ENCODE data around the gene KRTAP10-12. TPM values are rescaled to one million over a fixed set of nuclear protein-coding genes. Genes with fewer than 3 reads are reported as not detected.

Gene KRTAP10-12
- total RNA-seq, 1 experiment from 2014 or later, result not detected

DNA sequence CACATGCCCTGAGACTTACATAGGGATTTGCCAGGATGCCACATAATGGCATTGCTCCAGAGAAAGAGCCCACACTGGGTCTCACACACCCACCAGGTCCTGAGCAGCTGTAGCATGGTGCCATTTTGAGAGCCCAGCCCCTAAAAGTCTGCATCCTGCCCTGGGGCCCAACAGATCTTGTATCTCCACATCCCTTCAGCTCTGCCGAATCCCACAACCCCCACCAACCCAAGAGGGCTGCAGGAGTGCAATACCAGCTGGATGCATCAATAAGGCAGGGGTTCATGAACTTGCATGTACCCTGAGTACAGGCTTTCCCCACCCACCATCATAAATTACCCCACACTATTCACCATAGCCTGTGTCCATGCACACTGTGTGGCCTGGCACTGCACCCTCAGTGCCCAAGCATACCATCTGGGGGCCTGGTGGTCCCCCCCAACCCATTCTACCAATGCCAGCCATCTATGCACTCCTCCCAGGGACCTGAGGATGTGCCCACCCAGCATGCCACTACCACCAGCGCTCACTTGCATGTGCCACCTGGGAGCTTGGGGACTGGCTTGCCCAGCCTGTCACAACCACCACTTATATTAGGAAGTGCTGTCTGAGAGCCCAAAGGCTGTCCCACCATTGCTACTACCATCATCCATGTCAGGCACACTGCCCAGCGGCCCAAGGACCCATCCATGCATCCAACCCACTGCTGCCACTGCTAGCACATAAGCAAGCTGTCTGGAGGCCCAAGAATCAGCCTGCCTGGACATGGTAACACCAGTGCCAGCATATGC lies 26.1 kb upstream of the KRTAP10-12 start:
- ChIA-PET CTCF (no interaction called here), RAD21 (ENCODE audit: low non-redundant PET in 1 of 2, low total read pairs in 2 of 2, uncharacterized antibody in 2 of 2, unreplicated experiment in 2 of 2) (no interaction called here), POLR2A (no interaction called here)
- Histone ChIP-seq H2AFZ (ENCODE audit: low read depth, low read length, poor library complexity, severe bottlenecking) (no peak overlapping the region), H3K9me2 (ENCODE audit: insufficient read depth) (no peaks in the 10 kb centered on the region), H3K4me2 (ENCODE audit: low read length) (no peak overlapping the region), H3K79me2 (ENCODE audit: insufficient read depth, low read length) (no peaks in the 10 kb centered on the region), H3K27ac (ENCODE audit: low read depth, low read length) (no peak overlapping the region), H3K36me3 (ENCODE audit: control insufficient read depth in 1 of 2, insufficient read depth in 2 of 2, low read length in 2 of 2) (no peaks in the 10 kb centered on the region), H3K4me3 (replicated peaks in 1 of 2; ENCODE audit: low read depth in 1 of 2, low read length in 2 of 2) (no peak overlapping the region), H3K9me3 (ENCODE audit: control insufficient read depth in 1 of 2, insufficient read depth in 1 of 2, low read depth in 1 of 2, low read length in 2 of 2) (0 out of 4 replicates have a peak, but pooled peaks cover 0 to 3% of the 10 kb centered on the region in 2 experiments), H3K27me3 (ENCODE audit: insufficient read depth, low read length) (peaks cover 5% of the 10 kb centered on the region; the same call in 1 of the 2 replicates), H4K20me1 (ENCODE audit: insufficient read depth) (no peaks in the 10 kb centered on the region), H3K9ac (ENCODE audit: low read length) (no peak overlapping the region), H3K4me1 (ENCODE audit: control insufficient read depth in 1 of 2, insufficient read depth in 2 of 2, low read length in 2 of 2) (no peaks in the 10 kb centered on the region)
- no TSS peak for BruUV-seq (replicated peaks)
- no peak for ATAC-seq
- no peak for TF ChIP-seq SP1 (IDR thresholded peaks at IDR 0.05; ENCODE audit: low read depth)
- TF ChIP-seq REST (IDR thresholded peaks at IDR 0.05; ENCODE audit: low read depth), result no peak
- TF ChIP-seq ZFX (IDR thresholded peaks at IDR 0.05), result no peak
- TF ChIP-seq FOSL1 (IDR thresholded peaks at IDR 0.05; ENCODE audit: low read depth), result no peak
- intact Hi-C loops (cut with micrococcal nuclease), result loop anchor here (10.0 kb wide), 1 partner anchor 106 kb away; no protein-coding TSS in a partner anchor
- no peak for DNase-seq (ENCODE audit: low read depth, low spot score)

- H3K9me3 ChIP-seq (ENCODE audit: control insufficient read depth in 1 of 2, insufficient read depth in 1 of 2, low read depth in 1 of 2, low read length in 2 of 2), result 0 out of 4 replicates have a peak, but pooled peaks cover 0 to 3% of the 10 kb centered on the region in 2 experiments
- no peak overlapping the region for H2AFZ ChIP-seq (ENCODE audit: low read depth, low read length, poor library complexity, severe bottlenecking)
- intact Hi-C loops (cut with micrococcal nuclease), result loop anchor here (10.0 kb wide), 1 partner anchor 107 kb away; no protein-coding TSS in a partner anchor
- BruUV-seq (replicated peaks), result no TSS peak
- POLR2A ChIA-PET, result no interaction called here
- H3K4me1 ChIP-seq (ENCODE audit: control insufficient read depth in 1 of 2, insufficient read depth in 2 of 2, low read length in 2 of 2), result no peaks in the 10 kb centered on the region
- DNase-seq (ENCODE audit: low read depth, low spot score), result no peak
- H3K4me2 ChIP-seq (ENCODE audit: low read length), result no peak overlapping the region
- H3K27me3 ChIP-seq (ENCODE audit: insufficient read depth, low read length), result peaks cover 5% of the 10 kb centered on the region; the same call in 1 of the 2 replicates
- no peaks in the 10 kb centered on the region for H3K9me2 ChIP-seq (ENCODE audit: insufficient read depth)
- no peak for ATAC-seq
- CTCF ChIA-PET, result no interaction called here
- RAD21 ChIA-PET (ENCODE audit: low non-redundant PET in 1 of 2, low total read pairs in 2 of 2, uncharacterized antibody in 2 of 2, unreplicated experiment in 2 of 2), result no interaction called here
- no peak overlapping the region for H3K4me3 ChIP-seq (replicated peaks in 1 of 2; ENCODE audit: low read depth in 1 of 2, low read length in 2 of 2)
- H3K27ac ChIP-seq (ENCODE audit: low read depth, low read length), result no peak overlapping the region
- no peaks in the 10 kb centered on the region for H3K36me3 ChIP-seq (ENCODE audit: control insufficient read depth in 1 of 2, insufficient read depth in 2 of 2, low read length in 2 of 2)
- no peaks in the 10 kb centered on the region for H3K79me2 ChIP-seq (ENCODE audit: insufficient read depth, low read length)
- no peaks in the 10 kb centered on the region for H4K20me1 ChIP-seq (ENCODE audit: insufficient read depth)
- no peak overlapping the region for H3K9ac ChIP-seq (ENCODE audit: low read length)
- no peak for TF ChIP-seq FOSL1 (IDR thresholded peaks at IDR 0.05; ENCODE audit: low read depth)
- TF ChIP-seq EZH2 (IDR thresholded peaks at IDR 0.05), result no peak
- no peak for TF ChIP-seq ATF3 (IDR thresholded peaks at IDR 0.05)
- no peak for TF ChIP-seq SP1 (IDR thresholded peaks at IDR 0.05; ENCODE audit: low read depth)
- no peak for TF ChIP-seq TCF7L2 (IDR thresholded peaks at IDR 0.05; ENCODE audit: borderline replicate concordance, extremely low read depth, insufficient read depth, insufficient read length)
- TF ChIP-seq EZH2phosphoT487 (IDR thresholded peaks at IDR 0.05; ENCODE audit: borderline replicate concordance), result no peak
- no peak for TF ChIP-seq EGR1 (IDR thresholded peaks at IDR 0.05; ENCODE audit: low read depth)
- no peak for TF ChIP-seq CBX3 (IDR thresholded peaks at IDR 0.05; ENCODE audit: low read depth)
- TF ChIP-seq REST (IDR thresholded peaks at IDR 0.05; ENCODE audit: low read depth), result no peak
- TF ChIP-seq POLR2A (IDR thresholded peaks at IDR 0.05; ENCODE audit: borderline replicate concordance, extremely low read depth, insufficient read depth, insufficient read length), result no peak
- TF ChIP-seq ZFX (IDR thresholded peaks at IDR 0.05), result no peak
Measured at GRCh38 chr21:44671911-44672310, 25.1 kb upstream of the KRTAP10-12 start.
